Right lobe of liver (tissue), 6 donors: Measurements from ENCODE around the gene MCEMP1. TPM values are rescaled to one million over a fixed set of nuclear protein-coding genes. Genes with fewer than 3 reads are reported as not detected.

ENCODE experiments used
- ATAC-seq, 4 donors: fragments of 200-7000 bp; cut with Tn5 transposase; one replicate each; pipeline ENCODE4 v1.9.1; 2020; ENCODE audit warnings: mild to moderate bottlenecking in 4 of 4, moderate library complexity in 4 of 4
- DNase-seq, 3 donors: peaks; one replicate each; pipeline ENCODE4 v3.0.0-alpha.2; 2020
- H3K27ac ChIP-seq, 3 donors: fragments of 200-600 bp; one replicate each; pipeline ENCODE4 v1.8.0; 2022
- H3K27me3 ChIP-seq, 2 donors: fragments of 200-600 bp; one replicate each; pipeline ENCODE4 v1.8.0; 2022
- H3K36me3 ChIP-seq, 4 donors: fragments of 200-600 bp; sonication (generic) in 1 of 4; one replicate each; pipeline versions ENCODE4 v1.5.1 to v1.8.0; 2017 to 2022; ENCODE audit warnings: control low read depth in 1 of 4
- H3K4me1 ChIP-seq, 4 donors: fragments of 200-600 bp; sonication (generic) in 1 of 4; one replicate each; pipeline versions ENCODE4 v1.5.1 to v1.8.0; 2017 to 2022; ENCODE audit warnings: control low read depth in 1 of 4
- H3K4me3 ChIP-seq, 3 donors: fragments of 200-600 bp; one replicate each; pipeline ENCODE4 v1.8.0; 2022
- H3K9me3 ChIP-seq, 4 donors: fragments of 200-600 bp; sonication (generic) in 1 of 4; one replicate each; pipeline versions ENCODE4 v1.5.1 to v1.8.0; 2017 to 2022; ENCODE audit warnings: control low read depth in 1 of 4
- CTCF ChIP-seq, 4 donors: fragments of 200-600 bp in 3 of 4; fragments of 450-650 bp in 1 of 4; IDR thresholded peaks; one replicate each; pipeline versions ENCODE4 v1.5.1 to v1.8.0; 2016 to 2022; ENCODE audit warnings: antibody characterized with exemption in 4 of 4, mild to moderate bottlenecking in 2 of 4
- POLR2A ChIP-seq: fragments of 450-650 bp; IDR thresholded peaks from one replicate; pipeline ENCODE4 v1.6.1; 2017; ENCODE audit warnings: antibody characterized with exemption, mild to moderate bottlenecking
- WGBS: methylation state at CpG from one replicate; pipeline ENCODE4 v1.1.6; 2018; ENCODE audit warnings: low coverage, low lambda C conversion rate; ENCODE audit not compliant: insufficient coverage; ENCODE audit errors: missing lambda C conversion rate; 5-methylcytosine and 5-hydroxymethylcytosine counted together
- intact Hi-C, 2 donors: fragments of 100-400 bp; cut with DNase I; formaldehyde crosslinking; loops; one replicate each; pipeline versions ENCODE4 v1.11.2 to v1.14.1; 2022
- total RNA-seq, 6 experiments: library from RNA; depleted of rRNA in 2 of 6; stranded (reverse); fragments of >200 nt in 2 of 6; fragmentation: NEBNext Ultra II Directional in 3 of 6; extraction: Animal tissue kit (Norgen Biotek cat#: 25700) in 3 of 6; gene quantifications; one replicate each; pipeline versions ENCODE4 v1.1.0 to v1.2.4, GENCODE V29; 2016 to 2023
- donor health status: DM: no; HTN: yes; CAD: no.
- donor health status: DM: no; HTN: no; CAD: no.
- donor health status: DM: no; HTN: no; CAD: no.
- donor health status: DM: no; HTN: yes; CAD: no.
- donor health status: DM: no; HTN: yes; CAD: no.

The MCEMP1 gene
- total RNA-seq, 6 experiments from 2014 or later, result 0.11 to 0.86 (median 0.34) TPM

GRCh38 chr19:7715671-7716070, 38.8 kb downstream of the MCEMP1 start:
- H3K27ac ChIP-seq, result no peak overlapping the region
- H3K27me3 ChIP-seq, result no peaks in the 10 kb centered on the region
- DNase-seq (no peak), ATAC-seq (no peak)
- TF ChIP-seq CTCF (IDR thresholded peaks at IDR 0.05) (no peak), POLR2A (no peak)
- no CpG with 5 or more reads among the region's 1 CpG for WGBS
- no peak overlapping the region for H3K4me3 ChIP-seq
- H3K4me1 ChIP-seq, result no peaks in the 10 kb centered on the region
- H3K9me3 ChIP-seq, result no peaks in the 10 kb centered on the region
- intact Hi-C loops, result no loop called here
- H3K36me3 ChIP-seq, result no peaks in the 10 kb centered on the region

GRCh38 chr19:7716762-7717161, 39.9 kb downstream of the MCEMP1 start:
- ATAC-seq, result no peak
- no peaks in the 10 kb centered on the region for H3K4me1 ChIP-seq
- intact Hi-C loops, result no loop called here
- WGBS, result 67% methylated on average over 1 of the region's 1 CpG
- H3K9me3 ChIP-seq, result no peaks in the 10 kb centered on the region
- H3K27me3 ChIP-seq, result no peaks in the 10 kb centered on the region
- no peak for TF ChIP-seq CTCF (IDR thresholded peaks at IDR 0.05)
- no peak for TF ChIP-seq POLR2A
- no peak overlapping the region for H3K27ac ChIP-seq
- DNase-seq, result no peak
- H3K36me3 ChIP-seq, result no peaks in the 10 kb centered on the region
- H3K4me3 ChIP-seq, result no peak overlapping the region

DNA sequence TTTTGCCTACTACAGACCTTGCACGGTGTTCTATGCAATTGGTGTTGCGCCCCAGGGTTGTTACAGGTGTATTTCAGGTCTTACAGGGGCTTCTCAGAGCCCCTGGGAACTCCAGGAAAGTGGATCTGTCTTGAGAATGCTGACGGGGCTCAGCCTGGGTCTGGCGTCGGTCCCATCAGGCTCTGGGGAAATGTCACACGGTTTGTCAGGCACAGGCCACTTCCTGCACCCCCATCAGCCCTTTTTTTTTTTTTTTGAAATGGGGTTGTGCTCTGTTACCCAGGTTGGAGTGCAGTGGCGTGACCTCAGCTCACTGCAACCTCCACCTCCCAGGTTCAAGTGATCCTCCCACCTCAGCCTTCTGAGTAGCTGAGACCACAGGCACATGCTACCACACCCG, 41.8 kb downstream of the MCEMP1 start:
- DNase-seq (peak in 1 of 3 donors; percentile 34), ATAC-seq (peak; percentile 31 to 66 (median 58))
- no peaks in the 10 kb centered on the region for H3K27me3 ChIP-seq
- H3K4me1 ChIP-seq, result no peaks in the 10 kb centered on the region
- TF ChIP-seq POLR2A (no peak), CTCF (IDR thresholded peaks at IDR 0.05) (no peak)
- intact Hi-C loops, result no loop called here
- H3K4me3 ChIP-seq, result no peak overlapping the region
- 24% methylated on average over 6 of the region's 8 CpGs for WGBS
- H3K27ac ChIP-seq, result no peak overlapping the region
- no peaks in the 10 kb centered on the region for H3K9me3 ChIP-seq
- H3K36me3 ChIP-seq, result no peaks in the 10 kb centered on the region

- H3K4me1 ChIP-seq, result no peaks in the 10 kb centered on the region
- TF ChIP-seq POLR2A, result no peak
- no peak for TF ChIP-seq CTCF (IDR thresholded peaks at IDR 0.05)
- H3K4me3 ChIP-seq, result no peak overlapping the region
- H3K9me3 ChIP-seq, result no peaks in the 10 kb centered on the region
- H3K27ac ChIP-seq, result no peak overlapping the region
- intact Hi-C loops, result no loop called here
- no peaks in the 10 kb centered on the region for H3K36me3 ChIP-seq
- H3K27me3 ChIP-seq, result no peaks in the 10 kb centered on the region
- DNase-seq (no peak), ATAC-seq (no peak)
- WGBS, result 68% methylated on average over 5 of the region's 6 CpGs
These were observed 43.5 kb downstream of the MCEMP1 start for GRCh38 chr19:7720351-7720750.

- Histone ChIP-seq H3K36me3 (no peaks in the 10 kb centered on the region), H3K27ac (no peak overlapping the region), H3K9me3 (no peaks in the 10 kb centered on the region), H3K4me1 (no peaks in the 10 kb centered on the region), H3K27me3 (no peaks in the 10 kb centered on the region), H3K4me3 (no peak overlapping the region)
- ATAC-seq (no peak), DNase-seq (no peak)
- WGBS, result 47% methylated on average over 2 of the region's 5 CpGs
- intact Hi-C loops, result no loop called here
- TF ChIP-seq CTCF (IDR thresholded peaks at IDR 0.05) (no peak), POLR2A (no peak)
These were observed 45.4 kb downstream of the MCEMP1 start for GRCh38 chr19:7722231-7722651.
